ENCODE measurements around the gene CRB2.

The CRB2 gene

GRCh38 chr9:123365881-123366528 is 10.0 kb downstream of the CRB2 start:
- DNase-seq, result no peak

- DNase-seq, result no peak
These were observed 12.0 kb downstream of the CRB2 start for GRCh38 chr9:123368023-123368422.

- DNase-seq, result no peak
These were observed 12.6 kb downstream of the CRB2 start for GRCh38 chr9:123368536-123369153.

- no peak for DNase-seq
These were observed 13.3 kb downstream of the CRB2 start for GRCh38 chr9:123369296-123369695.

- no peak for DNase-seq
These were observed 14.1 kb downstream of the CRB2 start for GRCh38 chr9:123370108-123370507.

GRCh38 chr9:123370526-123371227 is 14.7 kb downstream of the CRB2 start:
- DNase-seq, result no peak

GRCh38 chr9:123371228-123371584 is 15.2 kb downstream of the CRB2 start:
- DNase-seq, result no peak

GRCh38 chr9:123371805-123372590 is 16.0 kb downstream of the CRB2 start:
- DNase-seq, result no peak

GRCh38 chr9:123372766-123373446 is 16.9 kb downstream of the CRB2 start:
- no peak for DNase-seq

GRCh38 chr9:123373447-123373923 is 17.5 kb downstream of the CRB2 start:
- no peak for DNase-seq

GRCh38 chr9:123373946-123374345 is 17.9 kb downstream of the CRB2 start:
- DNase-seq, result no peak

- DNase-seq, result no peak
These were observed 19.6 kb downstream of the CRB2 start for GRCh38 chr9:123375469-123376132.

GRCh38 chr9:123376218-123377071 is 20.4 kb downstream of the CRB2 start:
- no peak for DNase-seq

- DNase-seq, result no peak
These were observed 21.4 kb downstream of the CRB2 start for GRCh38 chr9:123377211-123377971.

GRCh38 chr9:123378025-123378424 is 22.0 kb downstream of the CRB2 start:
- DNase-seq, result no peak

- no peak for DNase-seq
These were observed 23.1 kb downstream of the CRB2 start for GRCh38 chr9:123378956-123379660.

GRCh38 chr9:123380852-123381705 is 25.1 kb downstream of the CRB2 start:
- no peak for DNase-seq

GRCh38 chr9:123382653-123383511 is 26.9 kb downstream of the CRB2 start:
- no peak for DNase-seq

Data from NCI-H1694 treated with DMSO at 0.1 percent for 48 hours (cell line).